ENCODE measurements around the gene SLC16A10.

- TF ChIP-seq CTCF (IDR thresholded peaks at IDR 0.05; ENCODE audit: low read length) (no peak), EZH2 (IDR thresholded peaks at IDR 0.05; ENCODE audit: borderline replicate concordance, low read length) (no peak)
These were observed 179.0 kb downstream of the SLC16A10 start for GRCh38 chr6:111266276-111266675.
